ENCODE results near the gene RASSF4.

Gene RASSF4

GRCh38 chr10:44954962-44955361, 4.6 kb upstream of the RASSF4 start:
- DNase-seq (ENCODE audit: low read depth), result no peak
- TF ChIP-seq CTCF (IDR thresholded peaks at IDR 0.05; ENCODE audit: insufficient read depth, low read depth, low read length, missing control alignments), result no peak
- H3K4me3 ChIP-seq (ENCODE audit: low read length), result no peak overlapping the region

- no peak for DNase-seq (ENCODE audit: low read depth)
- H3K4me3 ChIP-seq (ENCODE audit: low read length), result no peak overlapping the region
- no peak for TF ChIP-seq CTCF (IDR thresholded peaks at IDR 0.05; ENCODE audit: insufficient read depth, low read depth, low read length, missing control alignments)
Observed at GRCh38 chr10:44955413-44956070, 4.1 kb upstream of the RASSF4 start.

- TF ChIP-seq CTCF (IDR thresholded peaks at IDR 0.05; ENCODE audit: insufficient read depth, low read depth, low read length, missing control alignments), result no peak
- no peak overlapping the region for H3K4me3 ChIP-seq (ENCODE audit: low read length)
- DNase-seq (ENCODE audit: low read depth), result no peak
Observed at GRCh38 chr10:44956226-44956625, 3.4 kb upstream of the RASSF4 start.

GRCh38 chr10:44956717-44957706, 2.6 kb upstream of the RASSF4 start:
- TF ChIP-seq CTCF (IDR thresholded peaks at IDR 0.05; ENCODE audit: insufficient read depth, low read depth, low read length, missing control alignments), result no peak
- no peak for DNase-seq (ENCODE audit: low read depth)
- H3K4me3 ChIP-seq (ENCODE audit: low read length), result no peak overlapping the region

GRCh38 chr10:44958196-44958897, 1.3 kb upstream of the RASSF4 start:
- H3K4me3 ChIP-seq (ENCODE audit: low read length), result peak overlapping the region; percentile 61
- peak; percentile 83 for DNase-seq (ENCODE audit: low read depth)
- TF ChIP-seq CTCF (IDR thresholded peaks at IDR 0.05; ENCODE audit: insufficient read depth, low read depth, low read length, missing control alignments), result no peak

GRCh38 chr10:44958898-44959246, 730 bp upstream of the RASSF4 start:
- DNase-seq (ENCODE audit: low read depth), result no peak
- TF ChIP-seq CTCF (IDR thresholded peaks at IDR 0.05; ENCODE audit: insufficient read depth, low read depth, low read length, missing control alignments), result no peak
- H3K4me3 ChIP-seq (ENCODE audit: low read length), result peak overlapping the region; percentile 61
